HG03039 (cell line): ENCODE measurements around the gene NDUFAF3.
"Not testable (repeated sequence)": the region's sequence is repeated elsewhere in the genome, so short reads cannot be mapped to it uniquely, and the experiment has no call there.

ENCODE experiments used
- ATAC-seq: cut with Tn5 transposase; IDR thresholded peaks from one replicate; pipeline ENCODE4 v1.9.1; 2021; ENCODE audit warnings: mild to moderate bottlenecking, moderate library complexity; ENCODE audit not compliant: unreplicated experiment

NDUFAF3 gene

GRCh38 chr3:48999085-48999858 lies 22.6 kb upstream of the NDUFAF3 start:
- ATAC-seq: no peak

DNA sequence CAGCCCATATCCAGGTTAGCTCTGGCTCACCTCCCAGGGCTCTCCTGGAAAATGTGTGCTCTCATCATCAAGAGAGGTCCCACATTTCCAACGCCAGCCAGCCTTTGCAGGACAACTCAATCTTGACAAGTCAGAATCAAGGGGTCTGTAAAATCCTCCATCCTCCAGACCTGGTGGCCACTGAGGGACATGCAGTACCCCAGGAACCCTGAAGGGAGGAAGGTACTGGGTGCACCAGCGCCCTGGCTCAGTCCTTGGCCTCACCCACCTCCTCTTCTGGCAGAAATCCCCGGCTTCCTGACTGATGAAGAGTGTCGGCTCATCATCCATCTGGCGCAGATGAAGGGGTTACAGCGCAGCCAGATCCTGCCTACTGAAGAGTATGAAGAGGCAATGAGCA lies 20.8 kb upstream of the NDUFAF3 start:
- ATAC-seq: no peak

DNA sequence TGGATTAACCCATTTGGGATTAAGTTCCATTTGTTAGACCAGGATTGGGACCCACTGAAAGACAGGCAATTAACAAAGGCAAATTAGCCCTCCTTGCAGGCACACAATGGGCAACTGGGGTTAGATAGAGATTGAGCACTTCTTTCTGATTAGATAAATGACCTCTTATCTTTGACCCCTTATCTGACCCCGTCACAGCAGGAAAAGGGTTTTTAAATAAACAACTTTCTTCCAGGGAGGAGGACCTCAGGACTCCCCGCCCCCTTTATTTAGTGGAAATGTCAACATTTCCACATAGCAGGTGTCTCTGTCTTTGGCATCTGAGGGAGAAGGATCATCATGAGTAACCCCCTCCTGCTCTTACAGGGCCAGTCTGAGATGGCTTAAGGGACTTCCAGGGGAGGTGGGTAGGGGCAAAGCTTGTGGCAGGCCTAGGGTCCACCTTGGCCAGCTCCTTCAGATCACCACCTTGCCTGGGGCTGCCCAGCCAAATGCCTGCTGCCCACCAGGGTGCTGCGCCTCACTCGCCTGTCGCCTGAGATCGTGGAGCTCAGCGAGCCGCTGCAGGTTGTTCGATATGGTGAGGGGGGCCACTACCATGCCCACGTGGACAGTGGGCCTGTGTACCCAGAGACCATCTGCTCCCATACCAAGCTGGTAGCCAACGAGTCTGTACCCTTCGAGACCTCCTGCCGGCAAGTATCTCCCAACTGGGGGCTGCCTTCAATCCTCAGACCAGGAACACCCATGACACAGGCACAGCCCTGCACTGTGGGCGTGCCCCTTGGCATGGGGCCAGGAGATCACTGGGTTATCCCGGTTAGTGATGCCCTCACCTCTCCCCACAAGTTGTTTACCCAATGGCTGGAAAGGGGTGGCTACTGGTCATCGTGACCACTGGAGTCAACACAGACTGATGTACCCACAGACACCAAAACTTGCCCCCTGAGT lies 17.3 kb upstream of the NDUFAF3 start:
- no peak for ATAC-seq

GRCh38 chr3:49005303-49005680 lies 16.6 kb upstream of the NDUFAF3 start:
- ATAC-seq: no peak

- no peak for ATAC-seq
These were observed 15.9 kb upstream of the NDUFAF3 start for GRCh38 chr3:49005998-49006397.

GRCh38 chr3:49006408-49007067 lies 15.4 kb upstream of the NDUFAF3 start:
- ATAC-seq: no peak

GRCh38 chr3:49007068-49007770 lies 14.7 kb upstream of the NDUFAF3 start, which contains the start of gene WDR6:
TSS of gene WDR6 (plus strand) at chr3:49007391. CDS start at chr3:49007432, 41 bp downstream.
- peak; percentile 76 for ATAC-seq

DNA sequence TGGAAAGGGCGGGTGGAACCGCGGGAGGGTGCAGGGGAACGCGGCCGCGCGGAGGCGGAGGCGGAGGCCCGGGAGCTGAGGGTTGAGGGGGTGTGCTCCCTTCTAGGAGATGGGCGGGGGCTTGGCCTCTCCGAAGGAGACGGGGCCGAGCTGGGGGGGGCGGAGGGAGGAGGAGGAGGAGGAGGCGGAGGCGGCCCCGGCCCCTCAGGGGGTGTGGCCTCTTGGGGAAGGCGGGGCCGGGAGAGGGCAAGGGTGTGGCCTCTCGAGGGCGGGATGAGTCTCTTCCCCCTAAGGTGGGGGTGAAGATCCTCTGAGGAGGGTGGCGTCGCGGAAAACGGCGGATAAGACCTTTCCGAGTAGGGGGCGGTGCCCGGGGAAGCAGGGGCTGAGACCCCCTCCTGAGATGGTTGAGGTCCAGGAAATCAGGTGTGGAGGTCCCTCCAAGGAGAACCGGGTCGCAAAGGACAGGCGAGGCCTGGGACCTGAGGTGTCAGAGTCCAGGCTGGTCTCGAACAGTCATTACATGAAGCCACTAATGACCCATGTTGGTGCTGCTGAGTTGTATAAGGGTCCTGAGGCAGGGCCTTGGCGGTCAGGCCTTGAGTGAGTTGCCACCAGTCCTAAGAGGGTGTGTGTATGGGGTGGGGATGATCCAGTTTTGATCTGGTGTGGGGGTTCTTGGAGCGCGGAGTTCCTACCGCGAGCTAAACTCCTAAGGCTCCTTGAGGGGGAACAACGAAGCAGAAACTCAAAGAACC lies 14.0 kb upstream of the NDUFAF3 start:
- peak; percentile 39 for ATAC-seq

GRCh38 chr3:49008627-49009026 lies 13.3 kb upstream of the NDUFAF3 start:
- ATAC-seq: not testable (repeated sequence)

GRCh38 chr3:49009396-49009795 lies 12.5 kb upstream of the NDUFAF3 start:
- no peak for ATAC-seq

GRCh38 chr3:49012441-49013017 lies 9.4 kb upstream of the NDUFAF3 start:
- ATAC-seq: no peak

GRCh38 chr3:49013113-49013737 lies 8.7 kb upstream of the NDUFAF3 start:
- ATAC-seq: no peak

- ATAC-seq: no peak
These were observed 7.9 kb upstream of the NDUFAF3 start for GRCh38 chr3:49013738-49014660.

DNA sequence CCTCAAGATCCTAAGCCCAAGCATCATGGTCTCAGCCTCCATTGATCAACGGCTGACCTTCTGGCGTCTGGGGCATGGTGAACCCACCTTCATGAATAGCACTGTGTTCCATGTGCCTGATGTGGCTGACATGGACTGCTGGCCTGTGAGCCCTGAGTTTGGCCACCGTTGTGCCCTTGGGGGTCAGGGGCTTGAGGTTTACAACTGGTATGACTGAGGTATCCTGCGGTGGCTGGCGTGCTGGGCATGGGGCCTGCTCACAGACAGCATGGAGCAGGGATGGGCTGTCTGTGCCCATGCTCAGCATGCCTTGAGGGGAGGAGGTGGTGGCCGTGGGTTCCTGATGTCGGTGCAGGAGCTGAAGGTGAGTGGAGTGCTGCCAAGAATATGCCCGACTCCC lies 6.8 kb upstream of the NDUFAF3 start:
- no peak for ATAC-seq

GRCh38 chr3:49015765-49016164 lies 6.2 kb upstream of the NDUFAF3 start:
- no peak for ATAC-seq

GRCh38 chr3:49016414-49017228 lies 5.3 kb upstream of the NDUFAF3 start:
- no peak for ATAC-seq
